Skin of body (tissue), 2 donors: ENCODE results near the gene FOXP1. TPM values are rescaled to one million over a fixed set of nuclear protein-coding genes. Genes with fewer than 3 reads are reported as not detected.

Source experiments
- DNase-seq: peaks from one replicate; lab custom pipeline; 2025; lab: John Stamatoyannopoulos, UW
- total RNA-seq: library from RNA; depleted of rRNA; stranded (reverse); fragments of >200 nt; gene quantifications from one replicate; pipeline ENCODE4 v1.2.3, GENCODE V29; 2014

Gene FOXP1
- total RNA-seq, 1 donor from 2014 or later: 56.7 TPM

DNA sequence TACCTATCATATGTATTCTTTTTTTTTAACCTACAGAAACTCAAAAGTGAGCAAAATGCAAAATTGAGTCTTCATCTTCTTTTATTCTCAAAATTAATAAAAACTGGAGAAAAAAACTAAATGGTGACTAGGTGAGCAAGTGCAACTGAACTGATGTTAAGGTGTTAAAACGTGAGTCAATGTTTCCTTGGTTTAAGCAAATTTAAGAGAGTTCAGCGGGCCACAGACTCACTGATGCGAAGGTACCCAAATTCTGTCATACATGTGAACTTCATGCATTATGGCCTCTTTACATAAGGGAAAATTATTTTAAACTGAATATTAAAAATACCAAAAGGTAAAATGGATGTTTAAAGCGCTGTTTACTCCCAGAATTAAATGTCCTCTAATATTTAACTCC lies 206.6 kb downstream of the FOXP1 start:
- DNase-seq: no peak

- no peak for DNase-seq
Measured at GRCh38 chr3:71376503-71376902, 207.0 kb downstream of the FOXP1 start.

GRCh38 chr3:71374582-71374981 lies 208.9 kb downstream of the FOXP1 start:
- DNase-seq: no peak

GRCh38 chr3:71372911-71373637 lies 210.5 kb downstream of the FOXP1 start:
- no peak for DNase-seq

GRCh38 chr3:71372241-71372768 lies 211.2 kb downstream of the FOXP1 start:
- no peak for DNase-seq

GRCh38 chr3:71371282-71371681 lies 212.2 kb downstream of the FOXP1 start:
- DNase-seq: no peak

DNA sequence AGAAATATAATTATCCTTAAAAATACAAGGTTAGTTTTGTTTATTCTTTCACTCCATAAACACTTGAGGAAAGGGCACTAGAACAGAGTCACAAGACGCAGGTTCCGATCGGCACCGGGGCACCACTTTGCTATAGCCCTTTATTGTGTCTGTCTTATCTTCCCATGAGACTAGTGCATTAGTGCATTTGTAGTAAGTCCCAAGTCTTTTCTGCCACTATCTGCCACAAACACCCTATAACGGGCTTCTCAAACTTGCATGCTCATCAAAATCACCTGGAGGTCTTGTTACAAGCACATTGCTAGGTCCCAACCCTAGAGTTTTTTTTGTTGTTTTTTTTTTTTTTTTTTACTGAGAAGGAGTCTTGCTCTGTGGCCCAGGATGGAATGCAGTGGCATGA lies 213.1 kb downstream of the FOXP1 start:
- DNase-seq: no peak

DNA sequence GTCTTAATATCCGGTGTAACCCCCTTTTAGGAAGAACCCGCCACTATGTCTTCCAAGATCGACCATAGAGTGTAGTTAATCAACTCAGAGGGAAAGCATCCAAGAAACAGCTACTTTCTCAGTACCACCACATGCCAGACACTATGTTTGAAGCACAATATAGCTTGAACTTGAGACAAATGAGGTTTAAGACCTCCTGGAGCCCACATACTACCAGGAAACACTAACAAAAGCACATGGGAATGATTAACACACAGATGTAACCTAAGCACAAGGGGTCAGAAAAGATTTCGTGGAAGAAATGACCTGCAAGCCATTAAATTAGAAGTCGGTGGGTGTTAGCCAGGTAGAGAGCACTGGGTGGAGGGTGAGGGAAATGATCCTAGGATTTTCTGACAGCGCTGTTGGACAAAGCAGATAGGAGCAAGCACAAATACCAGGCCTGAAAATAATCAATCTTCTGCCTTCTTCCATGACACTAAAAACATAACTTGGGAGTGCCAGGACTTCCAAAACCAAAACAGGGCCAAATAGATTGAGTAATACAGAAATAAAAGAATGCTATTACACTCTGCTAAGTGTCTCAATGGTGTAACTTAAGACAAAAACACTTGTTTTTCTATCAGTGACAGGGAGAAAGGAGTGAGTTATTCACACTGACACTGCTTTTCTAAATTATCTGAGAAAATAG lies 213.7 kb downstream of the FOXP1 start:
- peak; percentile 29 for DNase-seq

GRCh38 chr3:71366988-71367604 lies 216.4 kb downstream of the FOXP1 start:
- DNase-seq: no peak

GRCh38 chr3:71361334-71361890 lies 222.1 kb downstream of the FOXP1 start:
- DNase-seq: no peak

- no peak for DNase-seq
Measured at GRCh38 chr3:71360764-71361163, 222.8 kb downstream of the FOXP1 start.

DNA sequence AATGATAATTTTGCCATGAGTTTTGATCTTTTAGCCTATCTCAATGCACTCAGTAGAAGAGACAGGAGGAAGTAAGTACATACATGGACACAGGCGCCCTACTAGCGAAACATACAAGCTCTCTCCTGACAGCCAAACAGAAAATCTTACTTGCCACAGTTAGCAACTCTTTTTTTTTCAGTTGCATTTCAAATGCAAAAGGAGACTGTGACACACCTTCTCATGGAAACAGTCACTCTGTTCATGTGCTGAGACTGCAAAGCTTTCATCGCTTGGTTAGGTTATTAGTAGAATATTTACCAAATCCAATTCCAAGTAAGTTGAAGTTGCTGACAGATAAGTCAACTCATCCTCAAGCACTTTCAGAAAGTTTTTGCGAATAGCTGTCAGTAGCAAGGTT lies 223.3 kb downstream of the FOXP1 start:
- DNase-seq: no peak

- no peak for DNase-seq
Measured at GRCh38 chr3:71358243-71358642, 225.3 kb downstream of the FOXP1 start.

GRCh38 chr3:71356265-71356664 lies 227.3 kb downstream of the FOXP1 start:
- no peak for DNase-seq

GRCh38 chr3:71355862-71356261 lies 227.7 kb downstream of the FOXP1 start:
- DNase-seq: no peak

GRCh38 chr3:71355037-71355436 lies 228.5 kb downstream of the FOXP1 start:
- no peak for DNase-seq

GRCh38 chr3:71351403-71352149 lies 232.0 kb downstream of the FOXP1 start:
- no peak for DNase-seq

DNA sequence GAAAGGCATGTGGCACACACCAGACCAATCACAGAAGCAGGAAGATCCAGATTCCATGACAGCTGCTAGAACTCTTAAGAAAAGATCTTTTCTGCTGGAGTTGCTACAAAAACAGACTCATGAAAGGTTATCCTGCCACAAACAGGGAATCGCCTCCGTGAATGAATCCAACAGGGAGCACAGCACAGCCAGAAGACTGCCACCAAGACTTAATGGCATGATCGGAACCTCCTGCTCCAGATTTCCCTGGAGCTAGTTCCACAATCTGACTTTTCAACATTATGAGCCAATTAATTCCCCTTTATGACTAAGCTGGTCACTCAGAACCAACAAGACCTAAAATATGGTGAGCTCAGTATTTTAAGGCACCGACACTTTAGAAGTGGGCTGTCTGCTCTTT lies 232.5 kb downstream of the FOXP1 start:
- no peak for DNase-seq

DNA sequence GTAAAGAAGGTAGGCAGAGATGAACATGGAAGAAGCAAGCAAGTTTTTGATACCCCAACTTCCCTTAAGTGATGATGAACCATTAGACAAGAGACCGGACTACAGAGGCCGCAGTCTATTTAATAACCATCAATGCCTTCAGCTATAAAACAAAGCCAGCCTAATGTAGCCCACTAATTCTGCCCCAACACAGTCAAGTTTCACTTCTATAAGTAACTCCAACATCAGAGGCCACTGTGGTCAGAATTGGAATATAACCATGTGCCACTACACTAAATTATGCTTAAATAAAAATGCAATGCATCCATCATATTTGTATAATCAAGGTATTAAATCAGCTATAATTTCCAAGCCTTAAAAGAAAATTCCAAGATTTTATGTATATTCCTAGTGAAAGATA lies 234.7 kb downstream of the FOXP1 start:
- no peak for DNase-seq

GRCh38 chr3:71348001-71348632 lies 235.4 kb downstream of the FOXP1 start:
- no peak for DNase-seq

GRCh38 chr3:71346061-71346460 lies 237.5 kb downstream of the FOXP1 start:
- no peak for DNase-seq
